GM19438 (cell line): Measurements from ENCODE around the gene CCDC87.
"Not testable (repeated sequence)": the region's sequence is repeated elsewhere in the genome, so short reads cannot be mapped to it uniquely, and the experiment has no call there.

ENCODE experiments used
- ATAC-seq: cut with Tn5 transposase; IDR thresholded peaks from one replicate; pipeline ENCODE4 v1.9.1; 2021; ENCODE audit warnings: low read depth; ENCODE audit not compliant: unreplicated experiment

Gene CCDC87

DNA sequence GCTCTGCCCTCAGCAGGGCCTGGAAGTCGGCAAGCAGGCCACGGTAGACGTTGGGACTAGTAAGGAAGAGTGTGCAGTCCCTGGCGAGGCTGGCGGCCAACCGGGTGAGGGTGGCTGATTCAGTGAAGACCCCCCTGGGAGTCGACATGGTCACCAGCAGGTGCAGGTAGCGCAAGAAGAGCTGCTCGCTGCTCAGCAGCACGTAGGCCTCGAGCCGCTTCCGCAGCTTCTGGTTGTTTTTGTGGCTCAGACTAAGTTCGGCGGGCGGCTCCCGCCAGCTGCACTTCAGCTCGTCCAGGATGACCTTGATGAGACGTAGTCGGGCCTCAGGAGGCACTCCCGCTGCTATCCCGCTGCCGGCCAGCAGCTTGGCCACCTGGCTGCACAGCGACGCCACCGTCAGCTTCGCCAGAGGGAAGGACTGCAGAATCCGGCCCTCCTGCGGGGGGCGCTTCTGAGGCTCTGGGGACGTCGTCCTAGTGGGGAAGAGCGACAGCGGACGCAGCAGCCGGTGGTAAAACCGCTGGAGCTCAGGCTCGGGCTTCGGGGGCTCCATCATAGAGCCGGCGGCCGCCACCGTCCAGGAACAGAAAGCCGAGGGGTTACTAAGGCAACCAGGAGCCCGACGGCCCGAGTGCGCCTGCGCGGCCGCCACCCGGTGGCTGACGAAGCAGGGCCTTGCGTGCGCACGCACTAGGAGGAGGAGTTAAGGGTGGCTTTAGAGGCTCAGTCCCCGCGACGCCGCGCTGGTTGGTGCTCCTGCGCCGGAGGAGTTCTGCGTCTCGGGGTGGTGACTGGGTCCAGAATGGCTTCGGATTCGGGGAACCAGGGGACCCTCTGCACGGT is at the start of gene CCDC87, which contains the start of gene CCS:
Gene CCDC87, minus strand, starts transcription at position 607 of the 846 bp plus-strand sequence. Its CDS starts 48 bp downstream, at position 559.
Gene CCS, plus strand, starts transcription at position 729 of the 846 bp plus-strand sequence. Its CDS starts 77 bp downstream, at position 806.
- ATAC-seq = peak; percentile 79

GRCh38 chr11:66641834-66642233 is 49.0 kb upstream of the CCDC87 start:
- ATAC-seq = no peak

DNA sequence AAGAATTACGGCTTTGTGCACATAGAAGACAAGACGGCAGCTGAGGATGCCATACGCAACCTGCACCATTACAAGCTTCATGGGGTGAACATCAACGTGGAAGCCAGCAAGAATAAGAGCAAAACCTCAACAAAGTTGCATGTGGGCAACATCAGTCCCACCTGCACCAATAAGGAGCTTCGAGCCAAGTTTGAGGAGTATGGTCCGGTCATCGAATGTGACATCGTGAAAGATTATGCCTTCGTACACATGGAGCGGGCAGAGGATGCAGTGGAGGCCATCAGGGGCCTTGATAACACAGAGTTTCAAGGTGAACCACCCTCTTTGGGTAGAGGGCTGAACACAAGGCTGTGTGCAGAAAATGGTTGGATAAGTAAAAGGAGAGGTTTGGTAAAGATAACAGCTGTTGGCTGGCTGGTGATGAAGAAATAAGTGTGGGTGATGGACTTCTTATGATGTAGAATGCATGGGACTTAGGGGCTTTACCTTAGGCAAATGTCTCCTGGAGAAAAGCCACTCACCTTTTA is 47.0 kb upstream of the CCDC87 start:
- ATAC-seq = not testable (repeated sequence)

DNA sequence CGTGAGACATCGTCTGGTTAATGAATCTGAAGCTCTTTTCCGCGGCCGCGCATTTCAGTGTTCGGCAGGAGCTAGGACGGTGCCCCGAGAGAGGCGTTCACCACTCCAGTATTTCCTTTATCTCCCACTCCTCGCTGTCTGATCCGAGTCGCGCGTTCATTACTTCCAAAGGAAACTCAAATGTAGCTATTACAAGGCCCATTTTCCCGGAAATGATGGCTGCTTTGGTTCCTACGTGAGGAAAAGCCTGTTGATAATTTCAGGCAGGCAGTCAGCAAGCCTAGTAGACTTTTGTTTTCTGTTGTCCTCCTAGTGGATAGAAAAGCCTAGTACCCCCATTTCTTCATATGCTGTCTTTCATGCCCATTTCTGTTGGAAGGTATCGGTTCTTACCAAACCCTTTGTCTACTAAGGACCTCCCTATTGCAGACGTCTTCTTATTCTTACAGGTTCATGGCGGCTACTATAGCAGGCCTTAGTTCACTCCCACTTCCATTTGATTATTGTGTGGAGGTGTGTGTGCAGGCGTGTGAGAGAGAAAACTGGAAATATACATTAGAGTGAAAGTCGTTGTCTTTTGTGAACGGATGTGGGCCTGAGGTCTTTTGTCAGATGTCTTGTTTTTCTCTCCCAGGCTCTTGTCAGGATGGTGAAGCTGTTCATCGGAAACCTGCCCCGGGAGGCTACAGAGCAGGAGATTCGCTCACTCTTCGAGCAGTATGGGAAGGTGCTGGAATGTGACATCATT is 46.4 kb upstream of the CCDC87 start:
- no peak for ATAC-seq

DNA sequence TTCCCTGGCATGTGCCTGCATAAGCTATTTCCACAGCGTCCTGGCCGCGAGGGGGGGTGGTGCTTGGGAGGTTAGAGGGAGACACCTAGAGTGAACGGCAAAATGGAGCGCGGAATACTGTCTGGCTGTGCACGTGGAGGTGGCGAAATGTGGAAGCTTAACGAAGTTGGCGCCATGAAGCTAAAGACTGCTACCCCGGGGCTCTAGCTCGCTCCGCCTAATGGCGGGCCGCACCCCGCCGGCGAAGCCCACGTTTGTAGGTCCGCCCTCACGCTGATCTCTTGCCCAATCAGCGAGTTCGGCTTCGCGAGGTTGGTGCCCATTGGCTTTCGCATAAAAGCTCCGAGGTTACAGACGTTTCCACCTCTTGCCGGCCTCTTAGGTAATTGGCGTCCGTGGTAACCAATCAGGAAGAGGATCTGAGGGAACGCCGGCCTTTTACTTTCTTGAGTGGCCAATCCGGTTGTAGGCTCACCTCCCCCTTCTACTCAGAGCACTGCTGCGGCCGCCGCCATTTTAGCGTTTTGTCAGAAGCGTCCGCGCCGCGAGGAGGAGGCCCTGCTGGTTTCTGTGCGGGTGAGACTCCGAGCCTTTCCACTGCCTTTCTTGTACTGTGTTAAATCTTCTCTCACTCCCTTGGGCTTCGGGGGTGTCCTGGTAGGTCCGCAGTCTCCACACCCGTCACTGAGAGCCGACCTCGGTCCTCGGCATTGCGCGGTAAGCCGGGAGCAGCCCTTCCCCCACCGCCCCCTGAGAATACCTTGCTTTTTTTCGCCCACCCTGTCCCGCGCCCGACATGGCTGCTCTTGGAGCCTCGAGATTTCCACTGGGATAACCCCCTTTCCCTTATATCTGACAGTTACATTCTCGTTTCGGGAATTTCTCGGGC is 45.6 kb upstream of the CCDC87 start, which contains the start of gene RBM4:
Gene RBM4, plus strand, starts transcription at position 527 of the 889 bp plus-strand sequence. CDS start 1,009 bp downstream, outside the sequence.
- peak; percentile 90 for ATAC-seq

- no peak for ATAC-seq
These were observed 44.8 kb upstream of the CCDC87 start for GRCh38 chr11:66637557-66638176.

DNA sequence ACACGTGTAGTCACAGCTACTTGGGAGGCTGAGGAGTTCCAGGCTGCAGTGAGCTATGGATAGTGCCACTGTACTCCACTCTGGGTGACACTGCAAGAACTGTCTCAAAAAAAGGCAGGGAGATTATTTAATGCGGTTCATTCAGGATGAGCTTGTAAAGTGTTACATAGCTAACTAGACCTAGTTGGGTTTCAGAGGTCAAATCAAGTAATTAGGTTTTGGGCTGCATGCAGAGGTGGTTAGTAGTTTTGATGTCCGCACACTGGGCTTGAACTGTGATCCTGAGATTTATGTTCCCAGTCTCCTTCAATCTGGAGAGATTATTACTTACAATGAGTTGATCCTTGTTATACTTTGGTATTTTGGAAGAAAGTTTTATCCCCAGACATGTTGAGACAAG is 43.5 kb upstream of the CCDC87 start:
- no peak for ATAC-seq

- ATAC-seq = no peak
These were observed 40.1 kb upstream of the CCDC87 start for GRCh38 chr11:66632952-66633351.

- ATAC-seq = no peak
These were observed 39.0 kb upstream of the CCDC87 start for GRCh38 chr11:66631883-66632282.

DNA sequence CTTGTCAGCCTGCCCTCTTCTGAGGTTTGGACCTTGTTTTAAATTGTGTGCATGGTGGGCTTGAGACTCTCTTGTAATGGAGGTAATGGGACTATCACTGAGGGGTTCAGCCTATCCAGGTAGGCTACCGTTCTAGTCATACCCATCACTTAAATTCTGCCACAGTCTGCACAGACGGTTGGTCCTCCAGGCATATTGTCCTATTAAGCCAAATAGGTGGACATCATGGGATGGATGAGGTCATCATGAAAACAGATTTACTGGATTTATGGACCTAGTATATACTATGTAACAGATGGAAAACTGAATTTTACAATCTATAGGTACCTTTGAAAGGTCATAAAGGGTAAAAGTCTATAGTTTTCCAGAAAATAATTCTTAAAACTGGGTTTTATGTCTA is 36.5 kb upstream of the CCDC87 start:
- ATAC-seq = no peak

DNA sequence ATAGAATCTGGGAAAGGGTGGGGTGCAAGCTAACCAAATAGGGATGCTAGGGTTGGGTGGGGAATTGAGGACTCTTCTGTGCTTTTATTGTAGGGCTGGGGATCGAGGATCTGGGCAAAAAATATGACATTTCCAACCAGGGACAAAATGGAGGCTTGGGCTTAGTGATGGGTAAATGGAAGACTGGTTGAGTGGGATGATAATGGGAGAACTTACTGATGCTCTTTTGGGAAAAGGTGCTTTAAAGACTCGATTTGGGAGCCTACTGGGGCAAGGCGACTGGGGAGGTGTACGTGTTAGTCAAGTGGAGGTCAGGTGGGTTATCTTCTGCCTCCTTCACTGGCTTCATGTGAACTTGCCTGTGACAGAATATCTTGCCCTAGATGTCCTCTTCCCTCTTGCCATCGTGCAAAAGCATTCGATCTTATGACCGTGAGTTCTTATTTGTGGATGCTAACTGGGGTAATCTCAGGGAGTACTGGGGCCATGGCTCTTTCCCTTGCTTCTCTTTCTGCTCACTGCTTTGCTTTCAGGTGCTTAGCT is 35.3 kb upstream of the CCDC87 start:
- no peak for ATAC-seq

DNA sequence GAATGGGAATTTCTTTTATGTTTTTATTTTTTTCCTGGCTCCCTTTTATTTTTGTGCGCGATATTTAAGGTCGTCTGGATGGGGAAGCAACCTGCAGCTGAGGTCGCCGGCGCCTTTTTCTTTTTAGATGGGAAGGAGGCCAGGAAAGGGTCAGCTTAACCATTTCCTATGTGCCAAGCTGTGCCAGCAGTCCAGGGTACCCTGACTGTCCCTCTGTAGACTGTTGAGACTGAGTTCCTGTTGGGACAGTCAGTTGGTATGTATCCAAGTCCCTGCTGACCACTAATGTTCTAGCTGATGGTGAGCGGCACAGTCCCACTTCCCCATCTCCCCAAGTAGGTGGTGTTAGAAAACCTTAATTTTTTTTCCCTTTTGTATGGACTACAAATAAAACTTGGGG is 34.1 kb upstream of the CCDC87 start:
- ATAC-seq = no peak

GRCh38 chr11:66626382-66626781 is 33.5 kb upstream of the CCDC87 start:
- ATAC-seq = no peak

DNA sequence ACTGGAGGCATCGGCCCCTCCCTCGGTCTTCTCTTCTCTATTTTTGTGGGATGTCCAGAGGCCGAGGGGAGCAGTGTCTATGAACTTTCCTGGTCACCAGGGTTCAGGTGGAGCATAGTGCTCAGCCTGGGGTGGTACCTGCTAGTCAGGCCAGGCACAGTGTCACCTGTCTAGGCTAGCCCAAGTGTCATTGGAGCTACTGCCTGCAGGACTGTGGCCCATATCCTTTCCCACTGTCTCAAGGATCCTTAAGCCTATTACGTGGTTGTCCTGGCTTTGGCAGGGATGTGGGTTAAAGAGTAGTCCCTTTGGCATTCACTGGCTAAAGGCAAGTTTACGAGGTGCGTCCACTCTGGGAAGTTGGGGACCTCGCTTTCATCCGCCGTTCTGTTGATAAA is 32.9 kb upstream of the CCDC87 start:
- no peak for ATAC-seq

GRCh38 chr11:66625041-66625751 is 32.3 kb upstream of the CCDC87 start:
- no peak for ATAC-seq

- ATAC-seq = no peak
These were observed 31.6 kb upstream of the CCDC87 start for GRCh38 chr11:66624450-66624849.

- no peak for ATAC-seq
These were observed 26.3 kb upstream of the CCDC87 start for GRCh38 chr11:66619080-66619554.

GRCh38 chr11:66617155-66617834 is 24.4 kb upstream of the CCDC87 start:
- no peak for ATAC-seq
